D721Med (cell line): ENCODE results near the gene FHIP1A.
"Not testable (repeated sequence)": the region's sequence is repeated elsewhere in the genome, so short reads cannot be mapped to it uniquely, and the experiment has no call there.

Experiments used
- DNase-seq: peaks from one replicate; pipeline ENCODE4 v3.0.0; 2011; ENCODE audit warnings: low spot score; ENCODE audit not compliant: insufficient read length
- FAIRE-seq: peaks from 2 replicates; lab custom pipeline; 2011; peaks lifted over from hg19 to GRCh38; lab: Jason Lieb, UNC
- CTCF ChIP-seq: IDR thresholded peaks from 2 replicates; pipeline ENCODE4 v1.5.1; 2012; ENCODE audit warnings: mild to moderate bottlenecking, control low read depth; ENCODE audit not compliant: insufficient read depth; ENCODE audit errors: missing control alignments

FHIP1A gene

DNA sequence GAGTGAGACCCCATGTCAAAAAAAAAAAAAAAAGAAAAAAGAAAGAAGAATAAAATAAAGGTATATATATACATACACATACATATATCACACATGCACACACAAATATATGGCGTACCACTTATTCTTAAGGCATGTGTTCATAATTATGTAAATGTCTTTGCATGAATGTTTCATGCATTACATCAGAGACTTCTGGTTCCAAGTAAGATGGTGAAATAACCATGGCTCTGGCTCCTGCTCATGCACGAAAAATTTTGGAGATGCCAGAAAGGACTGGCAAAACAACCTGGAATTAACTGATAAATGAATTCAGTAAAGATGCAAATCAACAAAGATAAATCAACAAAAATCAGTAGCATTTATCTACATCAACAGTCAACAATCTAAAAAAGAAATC lies 19.7 kb upstream of the FHIP1A start:
- DNase-seq = no peak
- TF ChIP-seq CTCF = no peak
- FAIRE-seq = no peak

DNA sequence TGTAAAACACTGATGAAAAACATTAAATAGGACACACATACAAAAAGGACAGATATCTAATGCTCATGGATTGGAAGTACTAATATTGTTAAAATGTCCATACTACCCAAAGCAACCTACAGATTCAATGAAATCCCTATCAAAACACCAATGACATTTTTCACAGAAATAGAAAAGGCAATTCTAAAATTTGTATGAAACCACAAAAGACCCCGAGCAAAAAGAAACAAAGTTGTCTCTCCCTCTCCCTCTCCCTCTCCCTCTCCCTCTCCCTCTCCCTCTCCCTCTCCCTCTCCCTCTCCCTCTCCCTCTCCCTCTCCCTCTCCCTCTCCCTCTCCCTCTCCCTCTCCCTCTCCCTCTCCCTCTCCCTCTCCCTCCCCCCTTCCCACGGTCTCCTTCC lies 19.2 kb upstream of the FHIP1A start:
- not testable (repeated sequence) for DNase-seq, FAIRE-seq

- TF ChIP-seq CTCF = no peak
- DNase-seq (no peak), FAIRE-seq (no peak)
Observed at GRCh38 chr4:151395873-151396272, 13.1 kb upstream of the FHIP1A start.

- no peak for FAIRE-seq
Observed at GRCh38 chr4:151400343-151400742, 8.6 kb upstream of the FHIP1A start.

DNA sequence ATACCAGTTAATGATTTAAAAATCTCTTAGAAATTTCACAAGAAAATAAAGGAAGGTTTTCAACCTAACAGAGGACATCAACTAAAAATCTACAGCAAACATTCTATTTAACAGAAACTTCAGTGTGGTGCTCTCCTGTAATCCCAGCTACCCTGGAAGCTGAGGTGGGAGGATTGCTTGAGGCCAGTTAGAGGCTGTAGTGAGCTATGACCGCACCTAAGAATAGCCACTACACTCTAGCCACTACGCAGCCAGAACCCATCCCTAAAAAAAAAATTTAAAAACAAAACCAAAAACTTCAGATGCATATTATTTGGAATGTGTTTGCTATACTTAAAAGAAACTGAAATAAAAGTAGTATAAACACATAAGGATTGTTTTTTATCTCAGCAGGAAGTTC lies 7.2 kb upstream of the FHIP1A start:
- FAIRE-seq (no peak), DNase-seq (no peak)
- no peak for TF ChIP-seq CTCF

More at GRCh38 chr4:151400343-151400742, 8.6 kb upstream of the FHIP1A start:
- no peak for TF ChIP-seq CTCF
- DNase-seq = no peak

DNA sequence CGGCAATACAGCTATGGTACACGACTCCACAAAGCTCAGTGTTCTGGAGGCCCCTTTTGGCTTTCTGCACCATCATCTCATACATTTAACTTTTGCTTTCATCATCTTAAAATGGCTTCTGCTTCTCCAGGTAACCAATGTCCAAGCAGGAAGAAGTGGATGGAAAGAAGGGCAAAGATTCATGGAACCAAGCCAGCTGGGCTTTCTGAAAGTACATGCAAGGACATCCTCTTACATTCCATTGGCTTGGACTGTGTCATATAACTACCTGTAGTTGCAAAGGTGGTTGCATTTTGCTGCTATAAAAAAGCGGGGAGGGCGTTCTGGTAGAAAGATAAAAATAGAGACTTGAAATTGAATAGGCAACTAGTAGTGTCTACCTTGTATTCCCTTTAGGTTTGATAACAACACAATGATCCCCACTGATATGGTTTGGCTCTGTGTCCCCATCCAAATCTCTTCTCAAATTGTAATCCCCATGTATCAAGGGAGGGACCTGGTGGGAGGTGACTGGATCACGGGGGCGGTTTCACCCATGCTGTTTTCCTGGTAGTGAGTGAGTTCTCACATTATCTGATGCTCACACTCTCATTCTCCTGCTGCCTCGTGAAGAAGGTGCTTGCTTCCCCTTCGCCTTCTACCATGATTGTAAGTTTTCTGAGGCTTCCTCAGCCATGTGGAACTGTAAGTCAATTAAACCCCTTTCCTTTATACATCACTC lies 6.7 kb upstream of the FHIP1A start:
- TF ChIP-seq CTCF = no peak
- FAIRE-seq (no peak), DNase-seq (no peak)

DNA sequence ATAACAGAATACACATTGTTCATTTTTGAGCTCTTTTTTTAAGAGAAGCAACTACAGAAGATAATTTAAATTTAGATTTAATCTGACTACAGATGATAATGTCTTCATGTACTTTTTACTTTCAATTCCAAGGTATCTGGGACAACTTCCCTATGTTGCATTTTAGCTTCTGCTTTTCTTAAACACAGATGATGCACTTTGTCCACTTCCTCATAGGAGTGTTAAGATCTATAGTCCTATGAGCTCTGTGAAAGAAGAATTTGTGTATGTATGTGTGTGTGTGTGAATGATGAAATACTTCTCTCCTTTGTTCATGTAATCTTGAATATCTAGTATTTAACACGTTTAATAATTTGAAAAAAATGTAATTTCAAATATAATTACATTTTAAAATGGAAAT lies 5.3 kb upstream of the FHIP1A start:
- DNase-seq (no peak), FAIRE-seq (no peak)
- no peak for TF ChIP-seq CTCF

DNA sequence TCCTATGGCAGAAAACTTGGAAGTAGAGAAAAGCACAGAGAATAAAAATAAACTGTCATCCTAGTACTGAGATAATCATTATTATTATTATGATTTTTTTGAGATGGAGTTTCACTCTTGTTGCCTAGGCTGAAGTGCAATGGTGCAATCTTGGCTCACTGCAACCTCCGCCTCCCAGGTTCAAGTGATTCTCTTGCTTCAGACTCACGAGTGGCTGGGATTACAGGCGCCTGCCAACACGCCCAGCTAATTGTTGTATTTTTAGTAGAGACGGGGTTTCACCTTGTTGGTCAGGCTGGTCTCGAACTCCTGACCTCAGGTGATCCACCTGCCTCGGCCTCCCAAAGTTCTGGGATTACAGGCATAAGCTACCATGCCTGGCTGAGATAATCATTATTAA lies 4.2 kb upstream of the FHIP1A start:
- FAIRE-seq = not testable (repeated sequence)

More for the DNA sequence above, 4.2 kb upstream of the FHIP1A start:
- DNase-seq = not testable (repeated sequence)
